GM19438 (cell line): Measurements from ENCODE around the gene ABCB9.
"Not testable (repeated sequence)": the region's sequence is repeated elsewhere in the genome, so short reads cannot be mapped to it uniquely, and the experiment has no call there.

Experiments
- ATAC-seq: cut with Tn5 transposase; IDR thresholded peaks from one replicate; pipeline ENCODE4 v1.9.1; 2021; ENCODE audit warnings: low read depth; ENCODE audit not compliant: unreplicated experiment

Gene ABCB9

DNA sequence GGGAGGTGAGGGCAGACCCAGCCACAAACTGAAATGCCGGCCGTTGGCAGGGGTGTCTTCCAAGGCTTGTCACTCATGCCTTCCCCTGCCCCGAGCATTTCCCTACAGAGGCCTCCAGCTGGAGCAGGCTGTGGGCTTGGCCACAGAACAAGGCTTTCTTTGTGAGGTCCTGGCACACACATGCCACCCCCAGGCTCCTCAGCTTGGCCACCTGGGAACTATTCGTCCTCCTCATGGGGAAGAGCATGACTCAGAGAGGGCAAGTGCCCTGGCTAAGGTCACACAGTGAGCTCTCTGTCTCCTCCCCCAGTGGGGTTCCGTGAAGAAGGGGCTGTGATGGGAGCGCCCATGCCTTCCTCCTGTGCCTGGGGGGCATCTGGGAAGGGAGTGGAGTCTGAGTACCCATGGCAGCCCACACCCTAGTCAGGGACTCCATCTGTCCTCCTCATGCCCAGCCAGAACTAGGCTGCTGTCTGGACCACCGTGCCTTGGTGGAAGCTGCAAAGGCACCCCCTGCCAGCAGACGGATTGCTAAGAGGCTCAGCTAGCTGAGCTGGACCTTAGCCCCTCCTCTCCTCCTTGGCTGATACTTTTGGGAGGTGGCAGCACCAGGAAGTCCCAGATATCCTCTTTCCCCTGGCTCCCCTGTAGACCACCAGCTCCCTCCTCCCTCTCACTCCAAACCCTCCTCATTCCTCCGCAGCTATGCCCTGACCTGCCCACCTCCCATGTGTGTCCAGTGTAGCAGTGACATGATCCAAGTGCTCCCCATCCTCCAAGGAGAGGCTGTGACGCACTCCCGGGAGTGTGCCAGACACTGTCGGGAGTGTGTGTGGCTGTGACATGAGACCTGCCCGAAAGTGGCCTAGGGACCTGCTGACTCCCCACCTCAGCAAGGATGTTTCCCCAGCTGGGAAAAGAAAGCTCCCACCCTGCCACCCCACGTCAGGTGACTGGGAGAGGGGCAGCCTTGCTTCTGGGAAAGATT, 21.4 kb downstream of the ABCB9 start:
- ATAC-seq, result no peak

GRCh38 chr12:122943196-122943595, 23.1 kb downstream of the ABCB9 start:
- ATAC-seq, result no peak

- no peak for ATAC-seq
Measured at GRCh38 chr12:122942637-122943036, 23.6 kb downstream of the ABCB9 start.

DNA sequence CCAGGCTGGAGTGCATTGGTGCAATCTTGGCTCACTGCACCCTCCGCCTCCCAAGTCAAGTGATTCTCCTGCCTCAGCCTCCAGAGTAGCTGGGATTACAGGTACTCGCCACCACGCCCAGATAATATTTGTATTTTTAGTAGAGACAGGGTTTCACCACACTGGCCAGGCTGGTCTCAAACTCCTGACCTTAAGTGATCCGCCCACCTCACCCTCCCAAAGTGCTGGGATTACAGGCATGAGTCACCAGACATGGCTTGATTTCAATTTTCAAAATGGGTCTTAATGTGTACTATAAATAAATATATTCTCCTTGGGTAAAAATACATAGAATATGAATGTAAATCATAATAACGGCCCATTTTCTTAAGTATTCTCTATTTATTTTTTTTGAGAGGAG, 24.9 kb downstream of the ABCB9 start:
- not testable (repeated sequence) for ATAC-seq

DNA sequence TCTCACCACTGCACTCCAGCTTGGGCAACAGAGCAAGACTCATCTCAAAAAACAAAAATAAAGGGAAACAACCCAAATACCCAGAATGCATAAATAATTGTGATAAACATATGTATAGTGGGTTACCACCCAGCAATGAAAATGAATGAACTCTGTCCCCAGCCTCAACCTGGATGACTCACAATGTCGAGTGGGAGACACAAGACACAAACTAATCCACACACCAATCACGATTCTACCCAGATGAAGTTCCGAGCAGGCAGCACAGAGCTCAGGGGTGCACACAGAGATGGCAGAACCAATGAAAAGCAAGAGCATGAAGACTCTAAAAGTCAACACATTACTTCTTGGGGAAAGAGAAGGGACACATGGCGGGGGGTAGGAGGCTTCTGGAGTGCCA, 27.1 kb downstream of the ABCB9 start:
- ATAC-seq, result no peak

DNA sequence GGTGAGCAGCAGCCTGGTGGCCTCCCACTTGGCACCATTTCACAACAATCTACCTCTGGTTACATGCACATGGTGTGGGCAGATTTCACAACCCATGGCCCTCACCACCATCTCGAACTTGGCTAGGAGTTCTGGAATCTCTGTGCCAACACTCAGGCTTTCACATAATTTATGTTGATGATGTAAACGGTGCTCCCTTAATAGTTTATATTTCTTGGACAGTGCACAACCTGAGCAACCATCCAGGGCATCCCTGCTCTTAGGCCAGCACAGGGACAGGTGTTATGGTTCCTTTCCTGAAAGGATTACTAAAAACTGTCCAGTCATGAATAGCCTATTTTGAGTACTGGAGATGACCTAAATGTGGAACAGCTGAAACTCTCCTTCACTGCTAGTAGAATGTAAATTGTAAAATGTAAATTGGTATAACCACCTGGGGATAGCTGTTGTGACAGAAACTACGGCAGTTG, 28.6 kb downstream of the ABCB9 start:
- no peak for ATAC-seq

DNA sequence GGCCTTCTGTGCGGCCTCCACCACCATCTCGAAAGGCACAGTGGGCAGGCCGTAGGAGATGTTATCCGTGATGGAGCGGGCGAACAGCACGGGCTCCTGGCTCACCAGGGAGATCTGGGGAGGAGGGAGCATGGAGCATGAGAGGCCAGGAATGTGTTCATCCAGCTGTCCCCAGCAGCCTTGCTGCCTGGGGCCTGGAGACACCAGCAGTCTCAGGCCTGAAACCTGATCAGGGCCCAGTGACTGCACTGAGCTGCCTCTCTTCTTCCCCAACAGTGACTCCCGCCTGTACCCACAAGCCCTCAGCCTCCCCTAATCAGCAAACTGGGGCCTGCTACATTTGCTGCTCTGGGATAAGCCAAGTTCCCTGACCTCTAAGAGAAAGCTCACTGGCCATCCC, 30.9 kb downstream of the ABCB9 start:
- no peak for ATAC-seq

- no peak for ATAC-seq
Measured at GRCh38 chr12:122934722-122935121, 31.5 kb downstream of the ABCB9 start.

GRCh38 chr12:122932207-122932606, 34.1 kb downstream of the ABCB9 start:
- ATAC-seq, result no peak

GRCh38 chr12:122929812-122930211, 36.5 kb downstream of the ABCB9 start:
- no peak for ATAC-seq

- no peak for ATAC-seq
Measured at GRCh38 chr12:122929148-122929538, 37.1 kb downstream of the ABCB9 start.

DNA sequence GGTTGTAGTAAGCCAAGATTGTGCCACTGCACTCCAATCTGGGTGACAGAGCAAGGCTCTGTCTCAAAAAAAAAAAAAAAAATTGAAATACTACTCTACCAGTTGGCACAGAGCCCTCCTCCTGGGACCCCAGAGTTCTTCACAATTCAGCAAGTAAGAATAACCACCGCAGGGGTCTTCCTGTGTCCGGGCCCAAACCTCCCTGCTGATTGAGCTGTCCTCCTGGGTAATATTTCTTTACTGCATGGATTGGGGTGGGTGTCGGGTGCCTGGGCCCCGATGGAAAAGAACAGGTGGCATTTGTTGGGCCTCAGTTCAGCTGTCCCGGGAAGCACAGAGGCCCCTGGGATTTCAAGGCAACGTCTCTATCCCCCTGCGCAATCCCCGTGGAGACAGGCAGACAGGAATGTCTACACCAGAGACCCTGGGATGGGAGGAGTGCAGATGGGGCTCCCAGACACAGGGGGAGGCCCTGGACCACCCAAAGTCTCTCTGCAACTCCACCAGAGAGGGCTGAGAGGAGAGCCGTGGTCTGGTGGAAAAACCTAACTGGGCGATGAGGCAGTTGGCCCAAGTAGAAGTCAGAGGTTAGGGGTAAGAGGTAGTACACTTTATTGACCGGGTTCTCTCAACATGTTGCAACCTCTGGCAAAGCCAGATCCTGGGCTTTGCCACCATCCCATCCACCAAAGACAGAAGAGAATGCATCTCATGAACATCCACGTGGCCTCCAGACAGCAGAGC, 37.7 kb downstream of the ABCB9 start:
- ATAC-seq, result no peak

DNA sequence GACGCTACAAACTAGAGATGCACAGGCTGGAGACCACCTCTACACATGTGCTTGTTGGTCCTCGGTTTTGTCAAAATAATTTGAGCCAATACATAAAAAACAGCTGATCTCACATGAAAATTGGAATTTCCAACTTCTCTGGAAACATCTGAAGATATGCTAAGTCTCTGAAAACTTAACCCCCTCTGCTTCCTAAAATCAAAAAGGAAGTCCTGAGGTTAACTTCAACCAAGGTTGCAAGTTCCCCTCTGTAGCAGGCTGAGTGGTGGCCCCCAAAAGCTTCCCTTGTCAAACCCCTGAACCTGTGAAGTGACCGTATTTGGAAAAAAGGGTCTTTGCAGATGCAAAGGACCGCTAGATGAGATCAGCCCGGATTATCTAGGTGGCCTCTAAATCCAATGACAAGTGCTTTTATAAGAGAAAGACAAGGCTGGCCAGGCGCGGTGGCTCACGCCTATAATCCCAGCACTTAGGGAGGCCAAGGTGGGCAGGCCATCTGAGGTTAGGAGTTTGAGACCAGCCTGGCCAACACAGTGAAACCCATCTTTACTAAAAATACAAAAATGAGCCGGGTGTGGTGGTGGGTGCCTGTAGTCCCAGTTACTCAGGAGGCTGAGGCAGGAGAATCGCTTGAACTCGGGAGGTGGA, 38.4 kb downstream of the ABCB9 start:
- ATAC-seq, result no peak

- no peak for ATAC-seq
Measured at GRCh38 chr12:122921917-122922316, 44.3 kb downstream of the ABCB9 start.

- no peak for ATAC-seq
Measured at GRCh38 chr12:122920687-122921086, 45.6 kb downstream of the ABCB9 start.

DNA sequence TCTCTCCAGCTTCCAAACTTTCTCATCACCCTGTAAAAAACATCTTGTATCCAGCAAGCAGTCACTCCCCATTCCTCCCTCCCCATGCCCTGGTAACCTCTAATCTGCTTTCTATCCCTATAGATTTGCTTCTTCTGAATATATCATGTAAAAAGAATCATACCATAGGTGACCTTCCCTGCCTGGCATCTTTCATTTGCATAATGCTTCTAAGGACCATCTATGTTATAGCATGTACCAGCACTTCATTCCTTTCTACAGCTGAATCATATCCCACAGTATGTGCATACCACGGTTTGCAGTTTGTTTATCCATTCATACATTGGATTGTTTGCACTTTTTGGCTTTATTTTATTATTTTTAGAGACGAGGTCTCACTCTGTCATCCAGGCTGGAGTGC, 47.4 kb downstream of the ABCB9 start:
- ATAC-seq, result no peak

DNA sequence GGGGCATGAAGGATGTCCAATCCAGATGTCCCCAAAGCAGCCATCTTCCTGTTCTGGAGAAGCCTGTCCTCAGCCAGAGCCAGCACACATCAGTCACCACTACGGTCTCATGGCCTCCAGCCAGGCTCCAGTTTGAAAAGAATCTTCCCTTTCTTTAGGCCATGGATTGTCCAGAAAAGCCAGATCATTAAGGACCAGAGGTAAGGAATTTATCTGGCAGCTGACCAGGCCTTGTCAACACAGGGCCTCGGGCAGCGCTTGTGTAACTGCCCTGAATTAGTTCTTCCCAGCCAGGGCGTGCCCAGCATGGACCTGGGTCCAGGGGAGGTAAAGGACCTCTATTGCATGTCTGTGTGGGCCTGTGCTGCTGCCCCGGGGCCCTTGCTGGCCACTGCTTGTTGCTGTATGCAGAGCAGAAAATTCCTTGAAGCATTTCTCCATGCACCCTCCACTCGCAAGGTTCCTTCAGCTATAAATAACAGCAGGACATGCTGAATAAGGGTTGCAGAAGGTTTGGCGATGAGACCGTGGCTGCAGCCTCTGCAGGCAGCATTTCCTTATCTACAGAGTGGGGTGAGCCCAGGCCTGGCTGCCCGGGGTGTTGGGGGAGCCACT, 48.6 kb downstream of the ABCB9 start:
- no peak for ATAC-seq

GRCh38 chr12:122909442-122910288, 56.6 kb downstream of the ABCB9 start:
- no peak for ATAC-seq

GRCh38 chr12:122908915-122909314, 57.3 kb downstream of the ABCB9 start:
- no peak for ATAC-seq

DNA sequence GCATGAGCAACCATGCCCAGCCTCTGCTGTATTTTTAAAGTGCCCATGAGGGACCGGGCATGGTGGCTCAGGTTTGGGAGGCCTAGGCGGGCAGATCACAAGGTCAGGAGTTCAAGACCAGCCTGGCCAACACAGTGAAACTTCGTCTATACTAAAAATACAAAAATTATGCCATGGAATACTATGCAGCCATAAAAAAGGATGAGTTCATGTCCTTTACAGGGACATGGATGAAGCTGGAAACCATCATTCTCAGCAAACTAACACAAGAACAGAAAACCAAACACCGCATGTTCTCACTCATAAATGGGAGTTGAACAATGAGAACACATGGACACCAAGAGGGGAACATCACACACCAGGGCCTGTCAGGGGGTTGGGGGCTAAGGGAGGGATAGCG, 61.0 kb downstream of the ABCB9 start:
- not testable (repeated sequence) for ATAC-seq
